PC-9 (cell line): ENCODE results near the gene ANKRD33B.

Source experiments
- EZH2 ChIP-seq: fragments of 200-600 bp; sonication (generic); IDR thresholded peaks from 2 replicates; pipeline ENCODE4 v1.8.0; 2017; ENCODE audit warnings: antibody characterized with exemption, low read depth
- TF ChIP-seq, protein P1 (sequence below): fragments of 200-600 bp; sonication (generic); conservative IDR thresholded peaks from 2 replicates; pipeline ENCODE4 v1.6.1; 2017; ENCODE audit warnings: mixed run types, antibody characterized with exemption, mild to moderate bottlenecking, moderate library complexity

GRCh38 chr5:10644192-10644591 lies 80.3 kb downstream of the ANKRD33B start:
- TF ChIP-seq EZH2, result no peak
- TF ChIP-seq, protein P1, sequence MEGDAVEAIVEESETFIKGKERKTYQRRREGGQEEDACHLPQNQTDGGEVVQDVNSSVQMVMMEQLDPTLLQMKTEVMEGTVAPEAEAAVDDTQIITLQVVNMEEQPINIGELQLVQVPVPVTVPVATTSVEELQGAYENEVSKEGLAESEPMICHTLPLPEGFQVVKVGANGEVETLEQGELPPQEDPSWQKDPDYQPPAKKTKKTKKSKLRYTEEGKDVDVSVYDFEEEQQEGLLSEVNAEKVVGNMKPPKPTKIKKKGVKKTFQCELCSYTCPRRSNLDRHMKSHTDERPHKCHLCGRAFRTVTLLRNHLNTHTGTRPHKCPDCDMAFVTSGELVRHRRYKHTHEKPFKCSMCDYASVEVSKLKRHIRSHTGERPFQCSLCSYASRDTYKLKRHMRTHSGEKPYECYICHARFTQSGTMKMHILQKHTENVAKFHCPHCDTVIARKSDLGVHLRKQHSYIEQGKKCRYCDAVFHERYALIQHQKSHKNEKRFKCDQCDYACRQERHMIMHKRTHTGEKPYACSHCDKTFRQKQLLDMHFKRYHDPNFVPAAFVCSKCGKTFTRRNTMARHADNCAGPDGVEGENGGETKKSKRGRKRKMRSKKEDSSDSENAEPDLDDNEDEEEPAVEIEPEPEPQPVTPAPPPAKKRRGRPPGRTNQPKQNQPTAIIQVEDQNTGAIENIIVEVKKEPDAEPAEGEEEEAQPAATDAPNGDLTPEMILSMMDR, result no peak
